Panc1 (cell line): ENCODE data around the gene ZMYM2. TPM values are rescaled to one million over a fixed set of nuclear protein-coding genes. Genes with fewer than 3 reads are reported as not detected.

Experiments used
- ATAC-seq: fragments of 200-7000 bp; cut with Tn5 transposase; 2 replicates; pipeline ENCODE4 v1.9.1; 2020; ENCODE audit warnings: mild to moderate bottlenecking, moderate library complexity
- BruUV-seq: library from RNA; stranded (reverse); fragments of 400-500 nt; replicated peaks from 2 replicates; lab custom pipeline; 2021; lab: Mats Ljungman, UMichigan
- CTCF ChIA-PET: fragments of 300-600 bp; sonication (Branson Sonifier 250); formaldehyde crosslinking; loops from one replicate; lab custom pipeline; 2022; ENCODE audit warnings: antibody characterized with exemption; lab: Charles Lee
- POLR2A ChIA-PET: fragments of 300-600 bp; sonication (Branson Sonifier 250); formaldehyde crosslinking; loops from one replicate; lab custom pipeline; 2022; ENCODE audit warnings: antibody characterized with exemption; lab: Charles Lee
- DNase-seq: peaks from one replicate; pipeline ENCODE4 v3.0.0-alpha.2; 2010; ENCODE audit warnings: low read depth, low spot score
- H3K27ac ChIP-seq: 2 replicates; pipeline ENCODE4 v1.5.1; 2011; ENCODE audit warnings: mild to moderate bottlenecking, low read length, inconsistent platforms
- H3K27me3 ChIP-seq: fragments of 200-500 bp; sonication (Bioruptor generic); 2 replicates; pipeline ENCODE4 v1.6.0; 2014; ENCODE audit warnings: low read length, inconsistent platforms; ENCODE audit not compliant: control insufficient read depth, insufficient read depth
- H3K36me3 ChIP-seq: fragments of 200-500 bp; sonication (Bioruptor generic); 2 replicates; pipeline ENCODE4 v1.5.1; 2014; ENCODE audit warnings: inconsistent platforms, mild to moderate bottlenecking, low read length, moderate library complexity; ENCODE audit not compliant: control insufficient read depth, insufficient read depth
- H3K4me1 ChIP-seq: 2 replicates; pipeline ENCODE4 v1.5.1; 2011; ENCODE audit warnings: inconsistent platforms, mild to moderate bottlenecking, low read length, moderate library complexity; ENCODE audit not compliant: control insufficient read depth, insufficient read depth
- H3K4me3 ChIP-seq, 2 experiments: 2 replicates each; pipeline ENCODE4 v1.5.1; 2011 to 2012; ENCODE audit warnings: low read depth in 2 of 2, low read length in 2 of 2, mild to moderate bottlenecking in 2 of 2, inconsistent platforms in 1 of 2, moderate library complexity in 1 of 2
- H3K9me3 ChIP-seq: fragments of 200-500 bp; sonication (Bioruptor generic); 2 replicates; pipeline ENCODE4 v1.5.1; 2014; ENCODE audit warnings: low read depth, mild to moderate bottlenecking, inconsistent platforms, low read length, moderate library complexity; ENCODE audit not compliant: control insufficient read depth, insufficient read depth
- POLR2AphosphoS5 ChIP-seq: IDR thresholded peaks from 2 replicates; pipeline ENCODE4 v1.6.1; 2012; ENCODE audit warnings: mild to moderate bottlenecking, low read depth, low read length, moderate library complexity
- SIN3A ChIP-seq: IDR thresholded peaks from 2 replicates; pipeline ENCODE4 v1.6.1; 2012; ENCODE audit warnings: low read depth, mild to moderate bottlenecking, low read length, moderate library complexity, borderline replicate concordance; ENCODE audit not compliant: insufficient read depth
- TCF7L2 ChIP-seq: IDR thresholded peaks from 2 replicates; pipeline ENCODE4 v1.6.1; 2011; ENCODE audit warnings: mild to moderate bottlenecking, low read depth, low read length, inconsistent platforms
- in situ Hi-C: cut with HindIII; loops from 2 replicates; pipeline ENCODE4 v1.10.0; 2016; ENCODE audit warnings: low sequenced_read_pairs, low pct_unique_long_range_greater_than_20kb
- intact Hi-C: fragments of 100-400 bp; cut with micrococcal nuclease; formaldehyde crosslinking; loops from one replicate; pipeline ENCODE4 v1.10.0; 2022; ENCODE audit not compliant: unreplicated experiment
- total RNA-seq: library from RNA; stranded (reverse); gene quantifications from one replicate; pipeline ENCODE4 v1.2.1, GENCODE V29; 2021; ENCODE audit not compliant: unreplicated experiment
- TF ChIP-seq, protein P1 (sequence below): fragments of 450-650 bp; IDR thresholded peaks from 2 replicates; pipeline ENCODE4 v1.5.1; 2017; ENCODE audit warnings: mild to moderate bottlenecking
- TF ChIP-seq, protein P2 (sequence below), 2 experiments: IDR thresholded peaks; 2 replicates each; pipeline ENCODE4 v1.6.1; 2011 to 2012; ENCODE audit warnings: low read depth in 2 of 2, control low read depth in 1 of 2, low read length in 1 of 2, mild to moderate bottlenecking in 1 of 2, moderate library complexity in 1 of 2; ENCODE audit not compliant: insufficient read depth in 1 of 2

ZMYM2 gene
- total RNA-seq, 1 experiment from 2014 or later, result 64.3 TPM

DNA sequence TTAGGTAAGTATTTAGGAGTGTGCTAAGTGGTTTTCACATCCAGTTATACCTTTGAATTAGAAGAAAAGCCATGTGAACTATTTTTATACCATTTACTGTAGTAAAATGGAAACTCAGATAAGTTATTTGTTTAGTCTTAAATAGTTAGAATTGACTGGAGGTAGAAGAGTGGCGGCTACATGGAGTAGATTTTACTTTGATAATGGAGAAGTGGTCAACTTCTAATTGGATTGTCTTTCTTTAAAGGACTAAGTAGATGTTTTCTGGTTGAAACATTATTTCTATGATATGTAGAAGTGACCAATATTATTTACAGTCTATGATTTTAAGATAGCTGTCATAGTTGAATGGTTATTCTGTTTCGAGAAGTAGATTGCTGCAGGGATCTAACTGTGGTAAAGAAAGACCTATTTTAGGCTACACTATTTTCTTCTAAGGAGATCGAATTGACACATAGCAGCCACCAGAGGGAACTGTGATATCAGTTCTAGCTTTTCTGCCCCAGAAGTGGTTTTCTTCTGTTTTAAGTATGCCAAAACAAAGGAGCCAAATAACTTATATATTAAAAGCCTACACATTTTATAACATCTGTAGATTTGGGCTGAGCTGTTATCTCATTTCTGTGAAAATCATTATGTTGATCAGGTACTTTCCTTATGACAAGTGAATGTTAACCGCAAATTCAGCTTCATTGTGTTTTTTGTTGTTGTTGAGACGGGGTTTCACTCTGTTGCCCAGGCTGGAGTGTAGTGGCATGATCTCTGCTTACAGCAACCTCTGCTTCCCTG, 26.1 kb downstream of the ZMYM2 start:
- Histone ChIP-seq H3K36me3 (no peaks in the 10 kb centered on the region; the same call in 1 of the 2 replicates), H3K4me3 (no peak overlapping the region), H3K4me1 (no peaks in the 10 kb centered on the region), H3K27ac (no peak overlapping the region), H3K27me3 (no peaks in the 10 kb centered on the region), H3K9me3 (no peaks in the 10 kb centered on the region)
- DNase-seq, result peak; percentile 2
- no TSS peak for BruUV-seq
- intact Hi-C loops, result no loop called here
- in situ Hi-C loops, result no loop called here
- no peak for TF ChIP-seq POLR2AphosphoS5
- TF ChIP-seq, protein P1, sequence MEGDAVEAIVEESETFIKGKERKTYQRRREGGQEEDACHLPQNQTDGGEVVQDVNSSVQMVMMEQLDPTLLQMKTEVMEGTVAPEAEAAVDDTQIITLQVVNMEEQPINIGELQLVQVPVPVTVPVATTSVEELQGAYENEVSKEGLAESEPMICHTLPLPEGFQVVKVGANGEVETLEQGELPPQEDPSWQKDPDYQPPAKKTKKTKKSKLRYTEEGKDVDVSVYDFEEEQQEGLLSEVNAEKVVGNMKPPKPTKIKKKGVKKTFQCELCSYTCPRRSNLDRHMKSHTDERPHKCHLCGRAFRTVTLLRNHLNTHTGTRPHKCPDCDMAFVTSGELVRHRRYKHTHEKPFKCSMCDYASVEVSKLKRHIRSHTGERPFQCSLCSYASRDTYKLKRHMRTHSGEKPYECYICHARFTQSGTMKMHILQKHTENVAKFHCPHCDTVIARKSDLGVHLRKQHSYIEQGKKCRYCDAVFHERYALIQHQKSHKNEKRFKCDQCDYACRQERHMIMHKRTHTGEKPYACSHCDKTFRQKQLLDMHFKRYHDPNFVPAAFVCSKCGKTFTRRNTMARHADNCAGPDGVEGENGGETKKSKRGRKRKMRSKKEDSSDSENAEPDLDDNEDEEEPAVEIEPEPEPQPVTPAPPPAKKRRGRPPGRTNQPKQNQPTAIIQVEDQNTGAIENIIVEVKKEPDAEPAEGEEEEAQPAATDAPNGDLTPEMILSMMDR, result peak; percentile 59; the same call in 1 of the 2 replicates
- CTCF ChIA-PET, result interaction anchor here (0.5 to 0.8 kb wide), 4 partner anchors 25 to 176 kb away, joined by 3 to 7 read pairs (median 3); no protein-coding TSS in a partner anchor
- POLR2A ChIA-PET, result no interaction called here
- ATAC-seq, result no peak

DNA sequence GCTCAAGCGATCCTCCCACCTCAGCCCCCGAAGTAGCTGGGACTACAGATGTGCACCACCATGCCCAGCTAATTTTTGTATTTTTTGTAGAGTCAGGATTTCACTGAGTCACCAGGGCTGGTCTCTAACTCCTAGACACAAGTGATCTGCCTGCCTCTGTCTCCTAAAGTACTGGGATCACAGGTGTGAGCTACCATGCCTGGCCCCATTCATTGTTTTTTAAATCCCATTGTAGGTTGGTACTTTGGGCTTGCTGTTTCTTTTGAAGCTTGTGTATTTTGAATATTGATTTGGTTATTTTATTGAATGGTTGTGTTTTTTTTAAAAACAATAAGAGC, 26.7 kb downstream of the ZMYM2 start:
- Histone ChIP-seq H3K27me3 (no peaks in the 10 kb centered on the region), H3K36me3 (no peaks in the 10 kb centered on the region; the same call in 1 of the 2 replicates), H3K4me1 (no peaks in the 10 kb centered on the region), H3K27ac (no peak overlapping the region), H3K4me3 (no peak overlapping the region), H3K9me3 (no peaks in the 10 kb centered on the region)
- intact Hi-C loops (no loop called here), in situ Hi-C loops (no loop called here)
- no peak for DNase-seq
- POLR2A ChIA-PET, result no interaction called here
- TF ChIP-seq TCF7L2, result no peak
- TF ChIP-seq, protein P1, result no peak
- TF ChIP-seq POLR2AphosphoS5, result no peak
- CTCF ChIA-PET, result interaction anchor here (0.5 to 0.8 kb wide), 5 partner anchors 25 to 176 kb away, joined by 3 to 7 read pairs (median 3); no protein-coding TSS in a partner anchor
- no peak for ATAC-seq
- BruUV-seq, result no TSS peak

DNA sequence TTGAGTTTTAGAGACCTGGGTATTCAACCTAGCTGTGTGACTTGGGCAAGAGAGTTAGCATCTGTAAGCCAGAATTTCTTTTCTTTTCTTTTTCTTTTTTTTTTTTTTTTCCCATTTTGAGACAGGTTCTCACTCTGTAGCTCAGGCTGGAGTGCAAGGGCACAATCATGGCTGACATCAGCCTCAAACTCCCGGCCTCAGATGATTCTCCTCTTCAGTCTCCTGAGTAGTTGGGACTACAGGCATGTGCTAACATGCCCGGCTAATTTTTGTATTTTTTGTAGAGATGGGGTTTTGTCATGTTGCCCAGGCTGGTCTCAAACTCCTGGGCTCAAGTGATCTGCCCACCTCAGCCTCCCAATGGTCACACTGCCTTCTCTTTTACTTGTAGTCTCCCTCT, 33.0 kb downstream of the ZMYM2 start:
- ATAC-seq, result no peak
- in situ Hi-C loops, result no loop called here
- H3K36me3 ChIP-seq, result peaks cover 3% of the 10 kb centered on the region
- no peak overlapping the region for H3K4me3 ChIP-seq
- no peaks in the 10 kb centered on the region for H3K27me3 ChIP-seq
- no peaks in the 10 kb centered on the region for H3K9me3 ChIP-seq
- CTCF ChIA-PET, result no interaction called here
- intact Hi-C loops, result no loop called here
- no TSS peak for BruUV-seq
- TF ChIP-seq TCF7L2 (no peak), POLR2AphosphoS5 (no peak), SIN3A (no peak)
- TF ChIP-seq, protein P1, result no peak
- TF ChIP-seq, protein P2, sequence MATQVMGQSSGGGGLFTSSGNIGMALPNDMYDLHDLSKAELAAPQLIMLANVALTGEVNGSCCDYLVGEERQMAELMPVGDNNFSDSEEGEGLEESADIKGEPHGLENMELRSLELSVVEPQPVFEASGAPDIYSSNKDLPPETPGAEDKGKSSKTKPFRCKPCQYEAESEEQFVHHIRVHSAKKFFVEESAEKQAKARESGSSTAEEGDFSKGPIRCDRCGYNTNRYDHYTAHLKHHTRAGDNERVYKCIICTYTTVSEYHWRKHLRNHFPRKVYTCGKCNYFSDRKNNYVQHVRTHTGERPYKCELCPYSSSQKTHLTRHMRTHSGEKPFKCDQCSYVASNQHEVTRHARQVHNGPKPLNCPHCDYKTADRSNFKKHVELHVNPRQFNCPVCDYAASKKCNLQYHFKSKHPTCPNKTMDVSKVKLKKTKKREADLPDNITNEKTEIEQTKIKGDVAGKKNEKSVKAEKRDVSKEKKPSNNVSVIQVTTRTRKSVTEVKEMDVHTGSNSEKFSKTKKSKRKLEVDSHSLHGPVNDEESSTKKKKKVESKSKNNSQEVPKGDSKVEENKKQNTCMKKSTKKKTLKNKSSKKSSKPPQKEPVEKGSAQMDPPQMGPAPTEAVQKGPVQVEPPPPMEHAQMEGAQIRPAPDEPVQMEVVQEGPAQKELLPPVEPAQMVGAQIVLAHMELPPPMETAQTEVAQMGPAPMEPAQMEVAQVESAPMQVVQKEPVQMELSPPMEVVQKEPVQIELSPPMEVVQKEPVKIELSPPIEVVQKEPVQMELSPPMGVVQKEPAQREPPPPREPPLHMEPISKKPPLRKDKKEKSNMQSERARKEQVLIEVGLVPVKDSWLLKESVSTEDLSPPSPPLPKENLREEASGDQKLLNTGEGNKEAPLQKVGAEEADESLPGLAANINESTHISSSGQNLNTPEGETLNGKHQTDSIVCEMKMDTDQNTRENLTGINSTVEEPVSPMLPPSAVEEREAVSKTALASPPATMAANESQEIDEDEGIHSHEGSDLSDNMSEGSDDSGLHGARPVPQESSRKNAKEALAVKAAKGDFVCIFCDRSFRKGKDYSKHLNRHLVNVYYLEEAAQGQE (IDR thresholded peaks at IDR 0.05; ENCODE audit: insufficient read depth in 1 of 2, low read depth in 2 of 2, low read length in 1 of 2), result no peak
- POLR2A ChIA-PET, result no interaction called here
- no peaks in the 10 kb centered on the region for H3K4me1 ChIP-seq
- no peak overlapping the region for H3K27ac ChIP-seq
- DNase-seq, result no peak
